Gastroesophageal sphincter (tissue), 3 donors: ENCODE results near the gene SPRY4.

Experiments
- CTCF ChIP-seq, 4 experiments: fragments of 200-600 bp in 2 of 4; fragments of 450-650 bp in 2 of 4; sonication (generic) in 1 of 4; IDR thresholded peaks; one replicate each; pipeline ENCODE4 v1.5.1; 2017 to 2019; ENCODE audit warnings: antibody characterized with exemption in 4 of 4, mild to moderate bottlenecking in 2 of 4, moderate library complexity in 2 of 4
- POLR2A ChIP-seq, 2 donors: fragments of 450-650 bp; IDR thresholded peaks; one replicate each; pipeline ENCODE4 v1.6.1; 2017; ENCODE audit warnings: antibody characterized with exemption in 2 of 2, mild to moderate bottlenecking in 2 of 2, moderate library complexity in 1 of 2
- POLR2AphosphoS5 ChIP-seq: sonication (generic); formaldehyde crosslinking; IDR thresholded peaks from one replicate; pipeline ENCODE4 v1.6.1; 2017; ENCODE audit warnings: antibody characterized with exemption

DNA sequence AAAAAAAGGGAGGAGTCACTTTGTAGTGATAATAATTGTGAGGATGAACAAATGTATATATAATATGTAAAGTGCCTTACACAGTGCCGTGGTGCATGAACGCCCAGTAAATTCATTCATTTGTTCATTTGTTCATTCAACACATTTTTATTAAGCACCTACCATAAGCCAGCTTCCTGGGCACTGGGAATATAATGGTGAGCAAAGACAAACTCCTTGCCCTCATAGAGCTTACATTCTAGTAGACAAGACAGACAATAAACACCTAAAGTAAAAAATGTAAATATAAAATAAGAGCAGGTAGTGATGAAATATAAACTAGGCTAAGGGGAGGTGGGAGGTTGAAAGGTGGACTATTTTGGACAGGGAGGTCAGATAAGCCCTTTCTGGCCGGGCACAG lies 32.0 kb downstream of the SPRY4 start:
- TF ChIP-seq CTCF (IDR thresholded peaks at IDR 0.05), result no peak
- TF ChIP-seq POLR2AphosphoS5, result no peak
- no peak for TF ChIP-seq POLR2A (IDR thresholded peaks at IDR 0.05)
